ENCODE measurements around the gene MC1R. TPM values are rescaled to one million over a fixed set of nuclear protein-coding genes. Genes with fewer than 3 reads are reported as not detected.

Gene MC1R
- total RNA-seq, 2 experiments from 2014 or later, result 8.3 to 22.3 TPM

GRCh38 chr16:89887243-89887642, 31.4 kb upstream of the MC1R start:
- Histone ChIP-seq H3K79me2 (ENCODE audit: insufficient read depth, low read depth, low read length) (peaks cover 5% of the 10 kb centered on the region; the same call in 1 of the 2 replicates), H2AFZ (ENCODE audit: low read length) (no peak overlapping the region), H3K36me3 (ENCODE audit: insufficient read depth, low read length) (peaks cover 93% of the 10 kb centered on the region), H4K20me1 (ENCODE audit: insufficient read depth, low read length) (no peaks in the 10 kb centered on the region), H3K4me1 (ENCODE audit: insufficient read depth, low read length, poor library complexity, severe bottlenecking) (no peaks in the 10 kb centered on the region), H3K4me2 (ENCODE audit: low read length) (no peak overlapping the region), H3K27ac (ENCODE audit: low read depth, low read length, poor library complexity, severe bottlenecking) (no peak overlapping the region), H3K9me3 (ENCODE audit: low read length) (no peaks in the 10 kb centered on the region), H3K4me3 (ENCODE audit: low read depth, low read length, poor library complexity, severe bottlenecking) (no peak overlapping the region), H3K9me2 (ENCODE audit: insufficient read depth, low read length) (no peaks in the 10 kb centered on the region)
- TSS peak; percentile 15 for BruUV-seq (replicated peaks)
- ChIA-PET POLR2A (no interaction called here), CTCF (ENCODE audit: unreplicated experiment) (no interaction called here)
- intact Hi-C loops (cut with micrococcal nuclease; ENCODE audit: unreplicated experiment), result no loop called here
- TF ChIP-seq EZH2phosphoT487 (IDR thresholded peaks at IDR 0.05; ENCODE audit: borderline replicate concordance, low read depth, low read length) (no peak), CTCF (conservative IDR thresholded peaks at IDR 0.05; ENCODE audit: low read length) (no peak)
- no peak for DNase-seq (ENCODE audit: low spot score)

- Histone ChIP-seq H3K27ac (ENCODE audit: low read depth, low read length, poor library complexity, severe bottlenecking) (no peak overlapping the region), H3K4me1 (ENCODE audit: insufficient read depth, low read length, poor library complexity, severe bottlenecking) (no peaks in the 10 kb centered on the region), H4K20me1 (ENCODE audit: insufficient read depth, low read length) (no peaks in the 10 kb centered on the region), H3K9me2 (ENCODE audit: insufficient read depth, low read length) (no peaks in the 10 kb centered on the region), H3K36me3 (ENCODE audit: insufficient read depth, low read length) (peaks cover 97% of the 10 kb centered on the region), H3K79me2 (ENCODE audit: insufficient read depth, low read depth, low read length) (no peaks in the 10 kb centered on the region), H3K9me3 (ENCODE audit: low read length) (no peaks in the 10 kb centered on the region), H3K4me2 (ENCODE audit: low read length) (no peak overlapping the region), H2AFZ (ENCODE audit: low read length) (no peak overlapping the region), H3K4me3 (ENCODE audit: low read depth, low read length, poor library complexity, severe bottlenecking) (no peak overlapping the region)
- intact Hi-C loops (cut with micrococcal nuclease; ENCODE audit: unreplicated experiment), result no loop called here
- BruUV-seq (replicated peaks), result no TSS peak
- TF ChIP-seq CTCF (conservative IDR thresholded peaks at IDR 0.05; ENCODE audit: low read length), result no peak
- no peak for TF ChIP-seq EZH2phosphoT487 (IDR thresholded peaks at IDR 0.05; ENCODE audit: borderline replicate concordance, low read depth, low read length)
- no peak for DNase-seq (ENCODE audit: low spot score)
- ChIA-PET POLR2A (no interaction called here), CTCF (ENCODE audit: unreplicated experiment) (no interaction called here)
These were observed 28.5 kb upstream of the MC1R start for GRCh38 chr16:89890200-89890599.

- POLR2A ChIA-PET, result no interaction called here
- H3K36me3 ChIP-seq (ENCODE audit: insufficient read depth, low read length), result peaks cover 97% of the 10 kb centered on the region
These were observed 27.6 kb upstream of the MC1R start for GRCh38 chr16:89890886-89891657.

More at GRCh38 chr16:89890886-89891657, 27.6 kb upstream of the MC1R start:
- no peak for TF ChIP-seq EZH2phosphoT487 (IDR thresholded peaks at IDR 0.05; ENCODE audit: borderline replicate concordance, low read depth, low read length)
- no peaks in the 10 kb centered on the region for H3K4me1 ChIP-seq (ENCODE audit: insufficient read depth, low read length, poor library complexity, severe bottlenecking)
- H3K9me3 ChIP-seq (ENCODE audit: low read length), result no peaks in the 10 kb centered on the region
- no TSS peak for BruUV-seq (replicated peaks)
- no peak overlapping the region for H3K27ac ChIP-seq (ENCODE audit: low read depth, low read length, poor library complexity, severe bottlenecking)
- H4K20me1 ChIP-seq (ENCODE audit: insufficient read depth, low read length), result no peaks in the 10 kb centered on the region
- no peaks in the 10 kb centered on the region for H3K79me2 ChIP-seq (ENCODE audit: insufficient read depth, low read depth, low read length)
- intact Hi-C loops (cut with micrococcal nuclease; ENCODE audit: unreplicated experiment), result no loop called here
- CTCF ChIA-PET (ENCODE audit: unreplicated experiment), result no interaction called here
- H3K4me2 ChIP-seq (ENCODE audit: low read length), result no peak overlapping the region
- no peaks in the 10 kb centered on the region for H3K9me2 ChIP-seq (ENCODE audit: insufficient read depth, low read length)
- DNase-seq (ENCODE audit: low spot score), result no peak
- no peak overlapping the region for H2AFZ ChIP-seq (ENCODE audit: low read length)
- H3K4me3 ChIP-seq (ENCODE audit: low read depth, low read length, poor library complexity, severe bottlenecking), result no peak overlapping the region

All from OCI-LY7 (cell line).